ENCODE measurements around the gene SUGCT.

The SUGCT gene

DNA sequence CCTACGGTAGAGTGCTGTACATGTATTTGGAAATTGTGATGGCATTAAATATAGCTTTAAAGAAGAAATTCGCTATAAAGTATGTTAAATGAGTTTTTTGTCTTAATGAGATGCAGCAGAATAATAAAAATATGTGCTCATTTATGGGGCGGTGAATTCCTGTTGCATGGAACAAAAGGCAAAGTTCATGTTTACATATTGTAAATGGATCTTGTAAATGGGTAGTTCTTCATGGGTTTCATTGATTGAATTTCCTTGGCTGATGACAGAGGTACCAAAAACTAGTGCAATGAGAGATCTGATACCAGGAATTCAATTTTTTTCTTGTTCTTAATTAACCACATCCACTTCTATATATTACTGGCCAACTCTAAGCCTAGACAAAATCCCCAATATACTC lies 284.2 kb downstream of the SUGCT start:
- DNase-seq, result no peak

DNA sequence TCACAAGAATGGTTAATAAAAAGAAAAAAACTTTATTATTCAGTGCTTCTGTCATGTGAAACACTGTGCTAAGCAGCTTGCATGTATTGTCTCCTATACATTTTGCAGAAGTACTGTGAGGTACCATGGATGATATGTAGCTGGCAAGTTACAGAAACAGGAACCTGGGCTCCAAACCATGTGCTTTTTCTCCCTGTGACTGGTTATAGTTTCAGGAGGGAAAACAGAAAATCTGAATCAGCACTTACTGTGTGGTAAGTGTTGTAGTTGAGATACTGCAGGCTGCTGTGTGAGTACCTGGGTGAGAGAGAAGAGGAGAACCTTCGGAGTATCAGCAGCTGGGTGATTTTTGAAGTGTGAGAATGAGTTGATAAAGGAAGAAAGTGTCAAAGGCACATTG lies 285.0 kb downstream of the SUGCT start:
- no peak for DNase-seq

DNA sequence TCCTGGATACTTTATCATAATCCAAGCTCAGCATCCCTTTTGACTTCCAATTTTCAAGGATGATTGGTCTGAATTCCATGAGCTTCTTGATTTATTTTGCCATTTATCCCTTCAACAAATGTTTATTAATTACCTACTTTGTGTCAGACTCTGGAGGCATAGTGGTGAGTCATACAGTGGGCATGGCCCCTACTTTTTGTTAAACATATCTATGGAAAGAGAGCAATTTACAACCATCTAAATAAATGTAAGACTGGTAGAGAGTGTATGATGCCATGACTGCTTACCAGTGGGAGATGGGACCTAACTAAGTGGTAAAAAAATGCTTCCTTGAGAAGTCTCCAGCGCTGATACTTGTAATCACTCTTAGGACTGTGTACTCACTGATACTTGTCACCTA lies 286.6 kb downstream of the SUGCT start:
- DNase-seq, result no peak

DNA sequence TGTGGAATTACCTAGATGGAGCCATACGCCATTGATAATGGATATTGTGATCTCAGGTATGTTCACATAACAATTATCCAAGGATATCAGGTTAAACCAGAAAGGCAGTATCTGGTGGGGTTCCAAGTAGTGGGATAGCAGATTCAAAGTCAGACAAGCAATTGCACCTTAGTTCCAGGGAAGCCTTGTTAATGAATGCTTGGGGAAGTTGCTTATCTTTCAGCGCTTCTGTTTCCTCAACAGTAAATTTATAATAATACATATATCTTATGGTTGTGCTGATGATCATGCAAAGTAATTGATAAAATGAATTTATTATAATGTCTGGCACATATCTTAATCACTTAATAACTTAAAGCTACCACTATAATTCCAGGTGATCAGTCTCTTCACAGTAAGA lies 290.9 kb downstream of the SUGCT start:
- no peak for DNase-seq

DNA sequence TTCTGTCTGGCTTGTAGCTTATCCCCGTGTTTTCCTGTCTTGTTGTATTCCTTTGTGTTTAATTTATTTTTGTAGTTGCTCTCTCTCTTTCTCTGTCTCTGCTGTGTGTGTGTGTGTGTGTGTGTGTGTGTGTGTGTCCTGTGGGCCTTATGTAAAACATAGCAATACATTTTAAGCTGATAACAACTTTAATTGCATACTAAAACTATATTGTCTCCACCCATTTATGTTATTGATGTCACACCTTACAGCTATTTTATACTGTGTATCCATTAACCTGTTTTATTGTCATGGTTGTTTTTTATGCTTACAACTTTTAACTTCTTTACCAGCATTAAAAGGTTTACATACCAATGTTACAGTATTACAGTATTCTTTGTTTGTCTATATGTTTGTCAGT lies 293.6 kb downstream of the SUGCT start:
- DNase-seq, result no peak

DNA sequence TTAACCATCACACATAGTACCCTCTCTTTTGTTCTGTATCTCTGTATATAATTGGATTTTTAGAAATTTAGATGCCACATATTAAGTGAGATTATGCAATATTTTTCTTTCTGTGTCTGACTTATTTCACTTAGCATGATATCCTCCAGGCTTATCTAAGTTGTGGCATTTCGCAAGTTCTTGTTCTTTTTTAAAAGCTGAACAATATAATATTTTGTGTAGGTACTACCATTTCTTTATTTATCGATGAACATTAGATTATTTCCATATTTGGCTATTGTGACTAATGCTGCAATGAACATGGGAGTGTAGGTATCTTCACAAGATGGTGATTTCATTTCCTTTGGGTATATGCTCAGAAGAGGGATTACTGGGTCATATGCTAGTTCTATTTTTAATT lies 295.0 kb downstream of the SUGCT start:
- no peak for DNase-seq

DNA sequence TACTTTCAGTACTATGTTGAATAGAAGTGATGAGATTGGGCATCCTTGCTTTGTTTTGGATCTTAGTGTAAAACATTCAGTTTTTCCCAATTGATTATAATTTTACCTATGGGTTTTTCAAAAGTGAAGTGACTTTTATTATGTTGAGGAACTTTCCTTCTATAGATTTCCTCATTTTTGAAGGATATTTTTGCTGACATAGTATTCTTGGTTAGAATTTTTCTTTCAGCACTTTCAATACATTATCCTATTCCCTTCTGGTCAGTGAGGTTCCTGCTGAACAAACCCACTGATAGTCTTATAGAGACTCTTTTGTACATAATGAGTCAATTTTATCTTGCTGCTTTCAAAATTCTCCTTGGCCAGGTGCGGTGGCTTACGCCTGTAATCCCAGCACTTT lies 297.2 kb downstream of the SUGCT start:
- no peak for DNase-seq

- no peak for DNase-seq
Observed at GRCh38 chr7:40436710-40437109, 301.9 kb downstream of the SUGCT start.

DNA sequence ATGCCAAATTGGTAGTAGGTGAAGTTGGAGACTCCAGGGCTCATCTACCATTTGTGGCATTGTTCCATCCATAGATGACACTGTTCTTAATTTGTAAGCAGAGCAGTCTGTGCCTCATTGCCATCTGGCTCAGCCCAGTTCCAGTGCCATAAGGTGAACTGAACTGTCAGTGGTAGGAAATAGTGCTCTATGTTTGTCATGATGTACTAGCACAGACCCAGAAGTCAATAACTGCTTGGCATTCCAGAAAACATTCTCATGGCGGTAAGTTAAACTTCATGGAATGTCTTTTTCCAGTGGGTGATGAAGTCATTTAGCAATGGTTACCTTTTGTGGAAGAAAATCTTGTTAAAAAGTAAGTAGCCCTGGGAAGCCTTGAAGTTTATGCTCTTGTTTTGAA lies 302.7 kb downstream of the SUGCT start:
- DNase-seq, result no peak

GRCh38 chr7:40437936-40438634 lies 303.3 kb downstream of the SUGCT start:
- DNase-seq, result no peak

DNA sequence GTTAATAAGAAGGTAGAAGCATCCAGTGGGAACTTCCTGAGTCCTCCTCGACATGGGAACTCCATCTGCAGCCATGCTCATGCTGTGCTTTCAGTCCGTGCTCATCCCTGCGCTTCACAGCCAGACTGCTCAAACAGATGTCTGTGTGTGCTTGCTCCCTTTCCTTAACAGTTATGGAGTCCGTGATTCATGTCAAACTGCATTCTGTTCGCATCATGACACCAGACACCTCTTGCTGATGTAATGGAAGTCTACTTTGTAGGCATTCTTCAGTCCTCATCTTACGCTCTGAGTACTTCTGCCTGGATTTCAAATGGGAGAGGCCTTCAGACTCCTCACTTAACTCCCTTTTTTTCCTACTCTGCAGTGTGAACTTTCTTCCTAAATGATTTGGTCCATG lies 304.9 kb downstream of the SUGCT start:
- no peak for DNase-seq

GRCh38 chr7:40447345-40447744 lies 312.5 kb downstream of the SUGCT start:
- DNase-seq, result no peak

DNA sequence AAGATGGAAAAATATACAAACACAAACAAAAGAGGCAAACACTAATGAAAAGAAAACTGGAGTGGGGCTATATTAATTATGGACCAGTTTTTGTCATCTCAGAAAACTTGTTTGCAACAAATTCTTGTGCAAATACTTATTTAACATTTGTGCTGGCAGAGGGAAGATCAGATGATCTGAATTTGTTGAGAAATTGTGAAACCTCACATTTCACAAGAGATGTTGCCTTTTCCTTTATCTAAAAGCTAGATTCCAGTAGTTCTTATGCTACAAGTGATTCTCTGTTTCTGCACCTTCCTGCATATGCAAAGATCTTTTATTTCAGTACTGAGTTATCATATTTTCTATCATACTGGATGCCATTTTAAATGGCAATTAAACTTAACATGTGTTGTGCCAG lies 320.7 kb downstream of the SUGCT start:
- no peak for DNase-seq

GRCh38 chr7:40457776-40458480 lies 323.1 kb downstream of the SUGCT start:
- no peak for DNase-seq

GRCh38 chr7:40463446-40463845 lies 328.6 kb downstream of the SUGCT start:
- DNase-seq, result no peak

- DNase-seq, result no peak
Observed at GRCh38 chr7:40468891-40469864, 334.4 kb downstream of the SUGCT start.

DNA sequence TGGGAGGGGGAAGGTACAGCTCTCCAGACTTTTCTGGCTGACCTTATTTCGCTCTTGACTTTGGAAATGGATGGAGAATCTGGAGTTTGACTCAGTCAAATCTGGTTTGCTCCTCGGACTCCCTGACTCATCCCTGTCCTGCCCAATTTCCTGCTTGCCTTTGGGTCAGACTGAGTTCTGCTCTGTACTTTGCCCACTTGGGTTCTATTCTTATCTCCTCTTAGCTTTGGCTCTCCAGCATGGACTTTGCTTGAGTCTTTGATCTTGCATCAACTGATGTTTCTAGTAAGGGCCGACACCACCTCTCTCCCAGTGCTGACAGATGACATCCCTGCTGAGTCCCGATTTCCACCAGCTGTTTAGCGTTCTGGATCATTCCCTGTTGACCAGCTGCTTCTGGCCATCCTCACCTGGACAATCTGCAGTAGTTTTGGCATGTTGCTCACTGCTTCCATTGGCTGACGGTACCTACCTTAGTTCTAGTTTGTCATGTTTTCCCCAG lies 335.3 kb downstream of the SUGCT start:
- DNase-seq, result no peak

DNA sequence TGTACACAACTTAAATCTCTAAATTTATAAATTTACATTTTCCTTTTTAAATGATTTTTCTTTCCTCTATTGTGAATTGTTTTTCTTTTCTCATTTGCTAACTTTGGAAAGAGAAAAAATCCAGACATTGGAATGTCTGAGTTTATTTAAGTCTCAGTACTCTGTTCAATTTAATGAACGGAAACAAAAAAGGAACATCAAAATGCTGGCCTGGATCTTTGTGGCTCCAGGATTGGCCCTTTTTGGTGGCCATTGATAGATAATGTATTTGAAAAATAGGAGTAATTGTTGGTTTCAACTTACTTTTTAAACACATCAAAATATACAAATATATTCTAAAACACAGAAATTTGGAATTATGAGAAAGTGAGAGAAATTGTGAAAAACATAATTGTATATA lies 336.0 kb downstream of the SUGCT start:
- no peak for DNase-seq

DNA sequence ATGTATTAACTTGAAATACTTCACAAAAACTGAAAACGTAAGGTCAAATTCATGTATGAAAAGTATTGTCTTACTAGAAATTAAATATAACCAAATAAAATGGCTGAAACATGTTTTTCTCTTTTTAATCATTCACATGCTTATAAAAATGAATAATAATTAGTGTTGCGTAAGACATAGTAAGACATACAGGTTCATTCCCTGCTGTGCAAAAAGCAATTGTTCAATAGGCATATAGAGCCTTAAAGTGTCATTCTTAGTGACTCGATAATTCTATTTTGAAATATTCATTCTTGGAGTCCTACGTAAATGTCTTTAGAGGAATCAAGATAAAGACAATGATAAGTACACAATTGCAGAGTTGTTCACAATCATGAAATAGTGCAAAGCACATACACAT lies 337.1 kb downstream of the SUGCT start:
- no peak for DNase-seq

- DNase-seq, result no peak
Observed at GRCh38 chr7:40474790-40475680, 340.2 kb downstream of the SUGCT start.

- DNase-seq, result no peak
Observed at GRCh38 chr7:40475681-40475982, 340.8 kb downstream of the SUGCT start.

GRCh38 chr7:40477094-40477493 lies 342.3 kb downstream of the SUGCT start:
- DNase-seq, result no peak

DNA sequence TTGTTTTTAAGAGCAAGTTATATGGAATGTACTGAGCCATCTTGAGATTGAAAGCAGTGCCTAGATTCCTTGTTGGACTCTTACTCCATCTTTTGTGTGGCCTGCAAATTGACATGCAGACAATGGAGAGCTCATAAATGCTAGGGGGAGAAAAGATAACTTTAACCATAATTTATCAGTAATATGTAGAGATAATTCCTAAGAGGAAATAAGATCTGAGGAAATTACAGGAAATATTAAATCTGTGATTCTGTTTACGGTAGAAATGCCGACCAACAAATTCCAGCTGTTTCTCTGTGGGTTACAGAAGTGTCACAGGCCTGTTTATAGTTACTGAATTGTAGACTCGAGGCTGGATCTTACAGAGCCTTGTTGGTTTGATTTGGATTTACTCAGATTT lies 348.0 kb downstream of the SUGCT start:
- no peak for DNase-seq
